SK-N-SH (cell line): ENCODE data around the gene MICAL2. TPM values are rescaled to one million over a fixed set of nuclear protein-coding genes. Genes with fewer than 3 reads are reported as not detected.

Source experiments
- CTCF ChIA-PET: fragments of 300-600, 350-600 bp; formaldehyde crosslinking; extraction: SDS; loops from one replicate; lab custom pipeline; 2021; lab: Yijun Ruan, JAX
- POLR2A ChIA-PET: fragments of 350-600 bp; sonication (Branson Sonifier 250); formaldehyde crosslinking; extraction: SDS; loops from one replicate; lab custom pipeline; 2020; ENCODE audit warnings: antibody characterized with exemption, inconsistent platforms; lab: Yijun Ruan, JAX
- DNase-seq: peaks from one replicate; pipeline ENCODE4 v3.0.0; 2012
- H2AFZ ChIP-seq: fragments of 200-600 bp; sonication (generic); 2 replicates; pipeline ENCODE4 v1.8.1; 2016; ENCODE audit warnings: antibody characterized with exemption, mild to moderate bottlenecking, low read depth
- H3F3A ChIP-seq: fragments of 200-600 bp; sonication (generic); replicated peaks from 2 replicates; pipeline ENCODE3; 2016; ENCODE audit warnings: antibody characterized with exemption, mild to moderate bottlenecking; ENCODE audit not compliant: insufficient read depth
- H3K27ac ChIP-seq, 2 experiments: fragments of 200-500 bp in 1 of 2; fragments of 200-600 bp in 1 of 2; sonication (Bioruptor generic) in 1 of 2; sonication (generic), shearing (Covaris generic) in 1 of 2; 2 replicates each; pipeline versions ENCODE4 v1.5.1 to v1.6.1; 2014 to 2016; ENCODE audit warnings: low read depth in 2 of 2, inconsistent platforms in 1 of 2, low read length in 1 of 2, mild to moderate bottlenecking in 1 of 2, mixed read lengths in 1 of 2
- H3K27me3 ChIP-seq: fragments of 200-600 bp; sonication (generic), shearing (Covaris generic); 2 replicates; pipeline ENCODE4 v1.6.1; 2016; ENCODE audit warnings: mixed run types; ENCODE audit not compliant: insufficient read depth
- H3K36me3 ChIP-seq, 2 experiments: fragments of 200-500 bp in 1 of 2; fragments of 200-600 bp in 1 of 2; sonication (Bioruptor generic) in 1 of 2; sonication (generic) in 1 of 2; replicated peaks in 1 of 2; 2 replicates each; pipeline versions ENCODE3 to v1.5.1; 2014 to 2016; ENCODE audit warnings: low read length in 1 of 2, mild to moderate bottlenecking in 1 of 2; ENCODE audit not compliant: insufficient read depth in 2 of 2, control insufficient read depth in 1 of 2
- H3K4me1 ChIP-seq, 2 experiments: fragments of 200-500 bp in 1 of 2; fragments of 200-600 bp in 1 of 2; sonication (Bioruptor generic) in 1 of 2; sonication (generic), shearing (Covaris generic) in 1 of 2; 2 replicates each; pipeline versions ENCODE4 v1.5.1 to v1.6.1; 2014 to 2016; ENCODE audit warnings: low read depth in 1 of 2, low read length in 1 of 2, mixed run types in 1 of 2; ENCODE audit not compliant: insufficient read depth in 2 of 2, control insufficient read depth in 1 of 2
- H3K4me2 ChIP-seq: fragments of 200-600 bp; sonication (generic), shearing (Covaris generic); 2 replicates; pipeline ENCODE4 v1.6.1; 2017; ENCODE audit warnings: mixed run types
- H3K4me3 ChIP-seq, 2 experiments: fragments of 200-500 bp in 1 of 2; fragments of 200-600 bp in 1 of 2; sonication (Bioruptor generic) in 1 of 2; sonication (generic), shearing (Covaris generic) in 1 of 2; 2 replicates each; pipeline versions ENCODE4 v1.5.1 to v1.8.1; 2014 to 2016; ENCODE audit warnings: low read depth in 2 of 2, inconsistent platforms in 1 of 2, low read length in 1 of 2, mild to moderate bottlenecking in 1 of 2, mixed read lengths in 1 of 2, moderate library complexity in 1 of 2
- H3K79me2 ChIP-seq: fragments of 200-600 bp; sonication (generic); 2 replicates; pipeline ENCODE4 v1.8.1; 2017; ENCODE audit warnings: mild to moderate bottlenecking; ENCODE audit not compliant: insufficient read depth
- H3K9ac ChIP-seq: fragments of 200-600 bp; sonication (generic); 2 replicates; pipeline ENCODE4 v1.6.1; 2017; ENCODE audit warnings: mixed run types
- H3K9me2 ChIP-seq: fragments of 200-600 bp; sonication (generic); 2 replicates; pipeline ENCODE4 v1.6.1; 2017; ENCODE audit warnings: mixed run types
- H3K9me3 ChIP-seq: fragments of 200-600 bp; sonication (generic); 2 replicates; pipeline ENCODE4 v1.6.1; 2017; ENCODE audit warnings: mixed run types, mild to moderate bottlenecking, moderate library complexity
- H4K20me1 ChIP-seq: fragments of 200-600 bp; sonication (generic); 2 replicates; pipeline ENCODE4 v1.6.1; 2017; ENCODE audit warnings: mild to moderate bottlenecking, mixed run types; ENCODE audit not compliant: insufficient read depth
- ELF1 ChIP-seq: IDR thresholded peaks from 2 replicates; pipeline ENCODE4 v1.4.0; 2012
- FOXM1 ChIP-seq: IDR thresholded peaks from 2 replicates; pipeline ENCODE4 v1.4.0; 2012; ENCODE audit warnings: low read depth, mild to moderate bottlenecking
- GABPA ChIP-seq: IDR thresholded peaks from 2 replicates; pipeline ENCODE4 v1.4.0; 2012; ENCODE audit warnings: low read depth, mild to moderate bottlenecking
- MAX ChIP-seq: IDR thresholded peaks from 2 replicates; pipeline ENCODE4 v1.4.0; 2012; ENCODE audit warnings: low read depth
- MEF2A ChIP-seq: IDR thresholded peaks from 2 replicates; pipeline ENCODE4 v1.4.0; 2012; ENCODE audit warnings: low read depth, borderline replicate concordance
- MXI1 ChIP-seq: IDR thresholded peaks from 2 replicates; pipeline ENCODE4 v1.6.1; 2012; ENCODE audit warnings: mild to moderate bottlenecking, low read depth, low read length, improper control_type of control experiment
- NRF1 ChIP-seq: IDR thresholded peaks from 2 replicates; pipeline ENCODE4 v1.6.1; 2012; ENCODE audit warnings: low read depth, mild to moderate bottlenecking, low read length
- PBX3 ChIP-seq: IDR thresholded peaks from 2 replicates; pipeline ENCODE4; 2012
- POLR2AphosphoS5 ChIP-seq: IDR thresholded peaks from 2 replicates; pipeline ENCODE4 v1.6.1; 2012; ENCODE audit warnings: low read depth, low read length
- RAD21 ChIP-seq: IDR thresholded peaks from 2 replicates; pipeline ENCODE4 v1.6.1; 2012; ENCODE audit warnings: mild to moderate bottlenecking, low read length
- RCOR1 ChIP-seq: fragments of 150-350 bp; IDR thresholded peaks from 2 replicates; pipeline ENCODE4 v1.6.1; 2017; ENCODE audit warnings: antibody characterized with exemption, low read length
- RFX5 ChIP-seq: IDR thresholded peaks from 2 replicates; pipeline ENCODE4 v1.6.1; 2012; ENCODE audit warnings: mild to moderate bottlenecking, improper control_type of control experiment, low read length
- SIN3A ChIP-seq: IDR thresholded peaks from 2 replicates; pipeline ENCODE4 v1.6.1; 2012; ENCODE audit warnings: low read depth, mild to moderate bottlenecking, low read length, moderate library complexity, borderline replicate concordance
- SMC3 ChIP-seq: IDR thresholded peaks from 2 replicates; pipeline ENCODE4 v1.6.1; 2012; ENCODE audit warnings: low read depth, low read length, improper control_type of control experiment
- TAF1 ChIP-seq: IDR thresholded peaks from 2 replicates; pipeline ENCODE4 v1.6.1; 2012; ENCODE audit warnings: low read depth, mild to moderate bottlenecking, low read length, moderate library complexity, borderline replicate concordance
- TCF12 ChIP-seq: IDR thresholded peaks from 2 replicates; pipeline ENCODE4 v1.4.0; 2012
- TEAD4 ChIP-seq: IDR thresholded peaks from 2 replicates; pipeline ENCODE4 v1.4.0; 2012; ENCODE audit warnings: mild to moderate bottlenecking, borderline replicate concordance; ENCODE audit not compliant: insufficient read depth
- USF2 ChIP-seq: fragments of 150-350 bp; IDR thresholded peaks from 2 replicates; pipeline ENCODE4 v1.6.1; 2017; ENCODE audit warnings: antibody characterized with exemption, low read length, low read depth, borderline replicate concordance
- ZBTB33 ChIP-seq: IDR thresholded peaks from 2 replicates; pipeline ENCODE4 v1.4.0; 2012; ENCODE audit warnings: low read depth, borderline replicate concordance
- WGBS: methylation state at CpG from one replicate; pipeline ENCODE4 v1.1.6; 2017; ENCODE audit warnings: low lambda C conversion rate; 5-methylcytosine and 5-hydroxymethylcytosine counted together
- polyA plus RNA-seq, 3 experiments: library from polyadenylated mRNA; depleted of rRNA; stranded (reverse); fragments of >200 nt; gene quantifications; 2 replicates each; pipeline ENCODE4 v1.2.3, GENCODE V29; 2012

The MICAL2 gene
- polyA plus RNA-seq, 1 of the 3 experiments (the other 2 are of a cell fraction) = 54.6 TPM

GRCh38 chr11:12292766-12293165 lies 182.4 kb downstream of the MICAL2 start:
- Histone ChIP-seq H3K27ac (no peak overlapping the region), H3K27me3 (no peaks in the 10 kb centered on the region), H2AFZ (no peak overlapping the region), H3K79me2 (no peaks in the 10 kb centered on the region), H3K4me2 (no peak overlapping the region), H3F3A (peaks cover 14% of the 10 kb centered on the region), H3K36me3 (peaks cover 0 to 4% of the 10 kb centered on the region in 2 experiments), H3K9ac (no peak overlapping the region), H3K4me3 (no peak overlapping the region), H3K9me2 (no peaks in the 10 kb centered on the region), H3K4me1 (peaks cover 11 to 12% of the 10 kb centered on the region in 2 experiments; a peak in 3 of 4 replicates), H3K9me3 (no peaks in the 10 kb centered on the region; the same call in 1 of the 2 replicates), H4K20me1 (no peaks in the 10 kb centered on the region)
- no peak for TF ChIP-seq POLR2AphosphoS5
- no peak for TF ChIP-seq ELF1
- no peak for TF ChIP-seq SIN3A
- TF ChIP-seq MEF2A = no peak
- no peak for TF ChIP-seq RFX5
- TF ChIP-seq FOXM1 = no peak
- TF ChIP-seq RCOR1 = no peak
- no peak for TF ChIP-seq TAF1
- TF ChIP-seq SMC3 = no peak
- TF ChIP-seq RAD21 = no peak
- TF ChIP-seq USF2 = no peak
- no peak for TF ChIP-seq MAX
- no peak for TF ChIP-seq PBX3
- no peak for TF ChIP-seq NRF1
- CTCF ChIA-PET = interaction anchor here (0.8 to 19.2 kb wide), 6 partner anchors 11 to 671 kb away, joined by 4 to 488 read pairs (median 35); no protein-coding TSS in a partner anchor
- DNase-seq = no peak
- 100% methylated on average over 1 of the region's 1 CpG for WGBS
- POLR2A ChIA-PET = no interaction called here

GRCh38 chr11:12293486-12293885 lies 183.1 kb downstream of the MICAL2 start:
- no peak overlapping the region for H3K9ac ChIP-seq
- peaks cover 7% of the 10 kb centered on the region for H3F3A ChIP-seq
- H3K27me3 ChIP-seq = no peaks in the 10 kb centered on the region
- peak; percentile 3 for DNase-seq
- no peak overlapping the region for H3K27ac ChIP-seq
- WGBS = 95% methylated on average over 5 of the region's 6 CpGs
- H3K36me3 ChIP-seq = peaks cover 0 to 5% of the 10 kb centered on the region in 2 experiments
- TF ChIP-seq ZBTB33 (no peak), FOXM1 (no peak), GABPA (no peak), POLR2AphosphoS5 (no peak), PBX3 (no peak), MXI1 (no peak), TEAD4 (no peak), NRF1 (no peak), TCF12 (no peak), TAF1 (no peak)
- POLR2A ChIA-PET = no interaction called here
- CTCF ChIA-PET = interaction anchor here (0.8 to 19.2 kb wide), 6 partner anchors 11 to 670 kb away, joined by 4 to 488 read pairs (median 35); no protein-coding TSS in a partner anchor
- H3K79me2 ChIP-seq = no peaks in the 10 kb centered on the region
- no peak overlapping the region for H3K4me2 ChIP-seq
- H4K20me1 ChIP-seq = no peaks in the 10 kb centered on the region
- peaks cover 6% of the 10 kb centered on the region; the same call in 1 of the 2 replicates for H3K9me3 ChIP-seq
- no peaks in the 10 kb centered on the region for H3K9me2 ChIP-seq
- no peak overlapping the region for H3K4me3 ChIP-seq
- H3K4me1 ChIP-seq = peaks cover 5% of the 10 kb centered on the region in 2 experiments; a peak in 2 of 4 replicates
- no peak overlapping the region for H2AFZ ChIP-seq
